Tibial nerve (tissue), 4 donors: ENCODE measurements around the gene METTL5. TPM values are rescaled to one million over a fixed set of nuclear protein-coding genes. Genes with fewer than 3 reads are reported as not detected.
"Not testable (repeated sequence)": the region's sequence is repeated elsewhere in the genome, so short reads cannot be mapped to it uniquely, and the experiment has no call there.

Experiments
- DNase-seq, 2 donors: peaks; one replicate each; pipeline ENCODE4 v3.0.0-alpha.2; 2019; ENCODE audit warnings: low spot score in 2 of 2
- H3K27ac ChIP-seq, 4 donors: fragments of 200-600 bp; sonication (generic) in 3 of 4; one replicate each; pipeline ENCODE4 v1.5.1; 2017 to 2019; ENCODE audit warnings: mild to moderate bottlenecking in 1 of 4
- H3K27me3 ChIP-seq, 2 donors: fragments of 200-600 bp; sonication (generic) in 1 of 2; one replicate each; pipeline versions ENCODE4 v1.5.1 to v1.6.0; 2017 to 2019
- H3K36me3 ChIP-seq, 3 donors: fragments of 200-600 bp; sonication (generic); one replicate each; pipeline ENCODE4 v1.5.1; 2018 to 2019
- H3K4me1 ChIP-seq, 4 donors: fragments of 200-600 bp; sonication (generic) in 3 of 4; one replicate each; pipeline ENCODE4 v1.5.1; 2017 to 2019
- H3K4me3 ChIP-seq, 4 donors: fragments of 200-600 bp; sonication (generic) in 3 of 4; one replicate each; pipeline ENCODE4 v1.5.1; 2017 to 2019; ENCODE audit warnings: mild to moderate bottlenecking in 1 of 4, moderate library complexity in 1 of 4
- H3K9me3 ChIP-seq, 4 donors: fragments of 200-600 bp; sonication (generic) in 3 of 4; one replicate each; pipeline ENCODE4 v1.5.1; 2017 to 2019
- EP300 ChIP-seq, 2 donors: sonication (generic); formaldehyde crosslinking; IDR thresholded peaks; one replicate each; pipeline ENCODE4 v1.6.1; 2017; ENCODE audit warnings: antibody characterized with exemption in 2 of 2, mild to moderate bottlenecking in 1 of 2
- POLR2A ChIP-seq, 2 donors: fragments of 450-650 bp; IDR thresholded peaks; one replicate each; pipeline ENCODE4 v1.6.1; 2017; ENCODE audit warnings: antibody characterized with exemption in 2 of 2, mild to moderate bottlenecking in 2 of 2, moderate library complexity in 2 of 2
- WGBS, 2 donors: methylation state at CpG; one replicate each; pipeline ENCODE4 v1.1.5; 2018; 5-methylcytosine and 5-hydroxymethylcytosine counted together
- total RNA-seq, 4 donors: library from RNA; depleted of rRNA; stranded (reverse); fragments of >200 nt; gene quantifications; one replicate each; pipeline ENCODE4 v1.1.0, GENCODE V29; 2016
- TF ChIP-seq, protein P1 (sequence below), 5 experiments: fragments of 200-600 bp in 3 of 5; fragments of 450-650 bp in 2 of 5; sonication (generic) in 3 of 5; IDR thresholded peaks; one replicate each; pipeline ENCODE4 v1.5.1; 2016 to 2019; ENCODE audit warnings: antibody characterized with exemption in 5 of 5, mild to moderate bottlenecking in 3 of 5, moderate library complexity in 2 of 5

METTL5 gene
- total RNA-seq, 4 donors from 2014 or later, result 41.0 to 83.5 (median 47.2) TPM

DNA sequence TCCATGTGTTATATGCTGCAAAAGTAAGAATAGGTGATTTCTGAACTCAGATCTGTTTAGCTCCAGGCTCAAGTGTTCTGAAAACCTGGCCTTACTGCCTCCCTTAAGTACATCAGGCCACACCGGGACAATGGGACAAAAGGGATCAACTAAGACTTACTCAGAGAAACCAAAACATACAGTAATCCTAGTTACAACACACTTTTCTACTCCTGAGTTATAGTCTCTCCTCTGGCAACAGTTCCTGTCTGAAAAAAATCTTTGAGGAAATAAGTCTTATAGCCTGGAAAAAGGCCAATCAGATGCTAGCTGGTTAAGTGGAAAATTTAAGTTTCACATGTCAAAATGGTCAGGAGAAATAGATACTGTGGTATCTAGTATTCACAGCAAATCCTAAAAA is 5.6 kb downstream of the METTL5 start:
- no peak for DNase-seq
- Histone ChIP-seq H3K4me3 (no peak overlapping the region), H3K36me3 (peaks cover 0 to 65% (median 0%) of the 10 kb centered on the region in 3 donors), H3K4me1 (peaks cover 0 to 27% (median 15%) of the 10 kb centered on the region in 4 donors), H3K27ac (no peak overlapping the region), H3K27me3 (no peaks in the 10 kb centered on the region), H3K9me3 (peaks cover 0 to 8% (median 0%) of the 10 kb centered on the region in 4 donors)
- TF ChIP-seq EP300 (IDR thresholded peaks at IDR 0.05), result no peak
- TF ChIP-seq, protein P1, sequence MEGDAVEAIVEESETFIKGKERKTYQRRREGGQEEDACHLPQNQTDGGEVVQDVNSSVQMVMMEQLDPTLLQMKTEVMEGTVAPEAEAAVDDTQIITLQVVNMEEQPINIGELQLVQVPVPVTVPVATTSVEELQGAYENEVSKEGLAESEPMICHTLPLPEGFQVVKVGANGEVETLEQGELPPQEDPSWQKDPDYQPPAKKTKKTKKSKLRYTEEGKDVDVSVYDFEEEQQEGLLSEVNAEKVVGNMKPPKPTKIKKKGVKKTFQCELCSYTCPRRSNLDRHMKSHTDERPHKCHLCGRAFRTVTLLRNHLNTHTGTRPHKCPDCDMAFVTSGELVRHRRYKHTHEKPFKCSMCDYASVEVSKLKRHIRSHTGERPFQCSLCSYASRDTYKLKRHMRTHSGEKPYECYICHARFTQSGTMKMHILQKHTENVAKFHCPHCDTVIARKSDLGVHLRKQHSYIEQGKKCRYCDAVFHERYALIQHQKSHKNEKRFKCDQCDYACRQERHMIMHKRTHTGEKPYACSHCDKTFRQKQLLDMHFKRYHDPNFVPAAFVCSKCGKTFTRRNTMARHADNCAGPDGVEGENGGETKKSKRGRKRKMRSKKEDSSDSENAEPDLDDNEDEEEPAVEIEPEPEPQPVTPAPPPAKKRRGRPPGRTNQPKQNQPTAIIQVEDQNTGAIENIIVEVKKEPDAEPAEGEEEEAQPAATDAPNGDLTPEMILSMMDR (IDR thresholded peaks at IDR 0.05), result no peak
- no peak for TF ChIP-seq POLR2A (IDR thresholded peaks at IDR 0.05)
- 82 to 88% methylated on average over 1 of the region's 1 CpG for WGBS, 2 donors

DNA sequence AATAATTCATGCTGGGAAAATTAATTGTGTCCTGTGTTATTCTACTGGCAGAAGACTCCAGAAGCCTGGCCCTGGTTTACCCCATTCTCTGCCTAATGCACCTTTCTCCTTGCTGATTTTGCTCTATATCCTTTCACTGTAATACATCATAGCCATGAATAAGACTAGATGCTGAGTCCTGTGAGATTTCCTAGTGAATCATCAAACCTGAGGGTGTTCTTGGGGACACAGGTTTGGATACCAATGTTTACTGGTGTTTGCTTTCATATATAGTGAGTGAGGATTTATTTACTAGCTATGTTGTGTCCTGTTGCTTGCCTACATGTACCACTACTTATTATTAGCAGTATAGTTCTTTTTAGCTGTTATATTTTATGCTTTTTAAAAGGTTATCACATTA is 6.5 kb downstream of the METTL5 start:
- Histone ChIP-seq H3K36me3 (peaks cover 0 to 71% (median 0%) of the 10 kb centered on the region in 3 donors), H3K4me1 (peaks cover 0 to 18% (median 7%) of the 10 kb centered on the region in 4 donors), H3K27ac (no peak overlapping the region), H3K27me3 (no peaks in the 10 kb centered on the region), H3K4me3 (no peak overlapping the region), H3K9me3 (peaks cover 0 to 8% (median 0%) of the 10 kb centered on the region in 4 donors)
- TF ChIP-seq, protein P1 (IDR thresholded peaks at IDR 0.05), result no peak
- TF ChIP-seq POLR2A (IDR thresholded peaks at IDR 0.05) (no peak), EP300 (IDR thresholded peaks at IDR 0.05) (no peak)
- DNase-seq, result no peak

DNA sequence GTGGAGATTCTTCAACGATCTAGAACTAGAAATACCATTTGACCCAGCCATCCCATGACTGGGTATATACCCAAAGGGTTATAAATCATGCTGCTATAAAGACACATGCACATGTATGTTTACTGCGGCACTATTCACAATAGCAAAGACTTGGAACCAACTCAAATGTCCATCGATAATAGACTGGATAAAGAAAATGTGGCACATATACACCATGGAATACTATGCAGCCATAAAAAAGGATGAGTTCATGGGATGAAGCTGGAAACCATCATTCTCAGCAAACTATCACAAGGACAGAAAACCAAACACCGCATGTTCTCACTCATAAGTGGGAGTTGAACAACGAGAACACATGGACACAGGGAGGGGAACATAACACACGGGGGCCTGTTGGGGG is 7.3 kb downstream of the METTL5 start:
- not testable (repeated sequence) for H3K4me1 ChIP-seq, H3K4me3 ChIP-seq, H3K27me3 ChIP-seq, DNase-seq, H3K27ac ChIP-seq, H3K9me3 ChIP-seq
- H3K36me3 ChIP-seq, result peaks cover 0 to 80% (median 0%) of the 10 kb centered on the region in 3 donors
- WGBS, 2 donors, result 97 to 98% methylated on average over 6 of the region's 6 CpGs

DNA sequence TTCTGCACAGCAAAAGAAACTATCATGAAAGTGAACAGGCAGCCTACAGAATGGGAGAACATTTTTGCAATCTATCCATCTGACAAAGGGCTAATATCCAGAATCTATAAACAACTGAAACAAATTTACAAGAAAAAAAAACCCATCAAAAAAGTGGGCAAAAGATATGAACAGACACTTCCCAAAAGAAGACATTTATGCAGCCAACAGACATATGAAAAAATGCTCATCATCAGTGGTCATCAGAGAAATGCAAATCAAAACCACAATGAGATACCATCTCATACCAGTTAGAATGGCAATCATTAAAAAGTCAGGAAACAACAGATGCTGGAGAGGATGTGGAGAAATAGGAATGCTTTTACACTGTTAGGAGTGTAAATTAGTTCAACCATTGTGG is 7.7 kb downstream of the METTL5 start:
- not testable (repeated sequence) for DNase-seq, H3K9me3 ChIP-seq, H3K27ac ChIP-seq, H3K4me1 ChIP-seq, H3K4me3 ChIP-seq, H3K27me3 ChIP-seq
- peaks cover 0 to 84% (median 0%) of the 10 kb centered on the region in 3 donors for H3K36me3 ChIP-seq

DNA sequence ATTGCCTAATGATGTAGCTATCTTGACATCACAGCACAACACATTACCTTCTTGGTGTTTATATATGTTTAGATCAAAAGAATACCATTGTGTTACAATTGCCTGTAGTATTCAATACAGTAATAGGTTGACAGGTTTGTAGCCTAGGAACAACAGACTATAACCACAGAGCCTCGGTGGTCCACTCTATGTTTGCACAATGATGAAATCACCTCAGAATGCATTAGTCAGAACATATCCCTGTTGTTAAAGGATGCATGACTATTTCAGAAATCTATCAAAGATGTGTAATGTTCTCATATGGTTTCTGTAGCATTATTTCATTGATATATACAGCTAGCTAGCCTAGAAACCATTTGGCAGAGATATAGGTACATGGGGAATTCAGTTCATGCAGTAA is 8.9 kb downstream of the METTL5 start:
- Histone ChIP-seq H3K4me3 (no peak overlapping the region), H3K4me1 (peaks cover 0 to 4% (median 0%) of the 10 kb centered on the region in 4 donors), H3K27ac (no peak overlapping the region), H3K9me3 (peaks cover 0 to 8% (median 0%) of the 10 kb centered on the region in 4 donors), H3K36me3 (peaks cover 0 to 88% (median 0%) of the 10 kb centered on the region in 3 donors), H3K27me3 (no peaks in the 10 kb centered on the region)
- DNase-seq, result no peak
- no peak for TF ChIP-seq POLR2A (IDR thresholded peaks at IDR 0.05)
- TF ChIP-seq, protein P1 (IDR thresholded peaks at IDR 0.05), result no peak
- no peak for TF ChIP-seq EP300 (IDR thresholded peaks at IDR 0.05)
- WGBS, 2 donors, result 65 to 76% methylated on average over 1 of the region's 1 CpG

DNA sequence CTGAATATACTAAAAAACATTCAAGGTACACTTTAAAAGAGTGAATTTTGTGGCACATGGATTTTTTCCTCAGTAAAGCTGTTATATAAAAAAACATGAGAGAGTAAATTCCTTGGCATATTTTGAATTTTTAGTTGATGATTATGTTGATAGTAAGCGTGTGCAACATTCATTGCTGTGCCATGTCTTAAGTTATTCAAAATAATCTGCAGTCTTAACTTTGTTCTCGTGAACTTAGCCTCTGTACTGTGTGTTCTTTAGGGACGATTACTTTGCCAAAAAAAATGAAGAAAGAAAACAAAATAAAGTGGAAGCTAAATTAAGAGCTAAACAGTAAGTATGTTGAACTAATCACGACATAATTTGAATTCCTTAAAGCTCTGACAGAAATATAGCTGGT is 16.5 kb downstream of the METTL5 start:
- Histone ChIP-seq H3K4me3 (no peak overlapping the region), H3K9me3 (no peaks in the 10 kb centered on the region), H3K27me3 (no peaks in the 10 kb centered on the region), H3K27ac (peak overlapping the region in 1 of 4 donors; percentile 23), H3K4me1 (peaks cover 0 to 8% (median 0%) of the 10 kb centered on the region in 4 donors), H3K36me3 (peaks cover 0 to 85% (median 18%) of the 10 kb centered on the region in 3 donors)
- TF ChIP-seq, protein P1 (IDR thresholded peaks at IDR 0.05), result no peak
- TF ChIP-seq EP300 (IDR thresholded peaks at IDR 0.05), result no peak
- TF ChIP-seq POLR2A (IDR thresholded peaks at IDR 0.05), result no peak
- WGBS, 2 donors, result 46 to 49% methylated on average over 4 of the region's 4 CpGs
- DNase-seq, result no peak
